ENCODE data around the gene MCF2L2.
"Not testable (repeated sequence)": the region's sequence is repeated elsewhere in the genome, so short reads cannot be mapped to it uniquely, and the experiment has no call there.

MCF2L2 gene

DNA sequence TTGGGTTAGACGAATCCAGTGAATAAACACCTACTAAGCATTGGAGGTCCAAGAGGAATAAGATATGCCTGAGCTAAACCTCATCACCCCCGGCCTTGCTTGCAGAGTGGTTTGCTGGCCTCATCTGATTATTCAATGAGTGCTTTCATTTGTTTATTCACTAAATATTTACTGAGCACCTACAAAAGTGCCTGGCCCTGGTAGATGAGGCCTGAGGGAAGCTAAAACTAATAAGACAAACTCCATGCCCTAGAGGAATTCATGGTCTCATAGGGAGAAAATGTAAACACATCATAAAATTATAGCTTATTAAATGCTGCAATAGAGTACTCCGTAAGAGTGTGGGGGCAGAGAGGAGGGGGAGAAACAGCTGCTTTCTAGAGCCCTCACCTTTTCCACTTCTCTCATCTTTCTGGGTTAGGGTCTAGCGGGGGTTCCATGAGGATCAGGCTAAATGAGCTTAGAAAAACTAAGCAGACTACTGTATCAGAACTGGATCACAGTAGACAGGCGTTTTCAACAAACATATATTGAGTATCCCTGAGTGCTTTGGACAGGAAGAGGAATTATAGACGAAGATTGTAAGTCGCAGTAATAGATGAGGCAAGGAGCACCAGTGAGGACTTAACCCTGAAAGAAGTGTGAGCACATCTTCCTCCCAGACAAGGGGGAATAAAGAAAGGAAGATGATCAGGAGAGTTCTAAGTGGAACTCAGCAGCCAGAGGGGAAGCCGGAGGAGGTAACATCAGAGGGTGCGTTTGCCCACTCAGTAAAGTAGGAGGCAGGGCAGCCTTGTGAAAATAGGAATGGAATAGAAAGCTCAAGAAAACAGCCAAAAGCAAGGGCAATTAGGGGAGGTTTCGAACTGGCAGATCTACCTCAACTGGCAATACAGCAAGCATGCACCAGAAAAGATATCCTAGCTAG is 234.4 kb downstream of the MCF2L2 start:
- no peak for DNase-seq

DNA sequence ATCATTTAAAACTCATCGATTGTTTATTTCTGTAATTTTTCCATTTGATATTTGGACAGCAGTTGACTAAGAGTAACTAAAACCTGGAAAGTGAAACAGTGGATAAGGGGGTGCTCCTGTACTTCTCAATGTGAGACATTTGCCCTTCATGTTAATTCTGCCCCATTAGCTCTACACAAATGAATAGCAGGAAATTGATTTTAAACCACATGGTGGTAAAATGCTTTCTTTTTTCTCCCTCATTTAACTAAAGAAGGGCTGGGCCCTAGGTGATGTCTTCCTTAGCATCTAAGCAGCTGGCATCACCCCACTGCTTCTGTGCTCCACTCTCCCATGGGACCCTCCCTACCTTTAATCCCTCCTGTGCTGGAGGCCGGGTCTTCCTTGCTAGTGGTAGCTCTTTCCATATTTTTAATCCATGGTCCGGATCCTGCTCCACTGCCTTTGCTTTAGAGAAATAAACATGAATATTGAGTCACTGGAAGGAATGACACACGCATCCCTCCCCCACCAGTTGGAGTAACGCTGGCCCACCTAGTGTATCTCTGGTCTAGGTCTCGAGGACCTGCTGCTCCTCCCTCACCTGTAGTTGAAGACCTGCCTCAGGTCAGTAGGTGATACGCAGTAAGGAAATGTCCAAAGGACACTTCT is 235.6 kb downstream of the MCF2L2 start:
- DNase-seq, result no peak

DNA sequence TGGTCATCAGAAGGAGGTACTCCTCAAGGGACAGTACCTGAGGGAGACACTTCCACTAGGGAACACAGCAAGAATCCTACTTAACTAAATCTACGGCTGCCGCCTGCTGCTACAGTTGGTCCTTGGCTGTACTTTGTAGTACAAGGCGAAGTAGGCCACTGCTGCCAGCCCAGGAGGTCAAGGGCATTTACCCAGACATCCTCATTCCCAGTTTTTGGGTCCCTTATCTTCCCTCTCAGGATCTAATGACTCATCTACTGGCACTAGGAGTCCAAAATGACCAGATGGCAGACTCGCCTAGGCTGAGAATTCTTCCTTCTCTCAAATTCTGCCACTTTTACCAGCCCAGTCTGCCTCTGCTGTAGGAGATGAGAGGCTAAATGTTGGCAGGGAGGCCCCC is 238.8 kb downstream of the MCF2L2 start:
- no peak for DNase-seq

- no peak for DNase-seq
These were observed 239.4 kb downstream of the MCF2L2 start for GRCh38 chr3:183188895-183189462.

- DNase-seq, result no peak
These were observed 242.7 kb downstream of the MCF2L2 start for GRCh38 chr3:183185696-183186095.

GRCh38 chr3:183182732-183183610 is 245.4 kb downstream of the MCF2L2 start:
- DNase-seq, result no peak

DNA sequence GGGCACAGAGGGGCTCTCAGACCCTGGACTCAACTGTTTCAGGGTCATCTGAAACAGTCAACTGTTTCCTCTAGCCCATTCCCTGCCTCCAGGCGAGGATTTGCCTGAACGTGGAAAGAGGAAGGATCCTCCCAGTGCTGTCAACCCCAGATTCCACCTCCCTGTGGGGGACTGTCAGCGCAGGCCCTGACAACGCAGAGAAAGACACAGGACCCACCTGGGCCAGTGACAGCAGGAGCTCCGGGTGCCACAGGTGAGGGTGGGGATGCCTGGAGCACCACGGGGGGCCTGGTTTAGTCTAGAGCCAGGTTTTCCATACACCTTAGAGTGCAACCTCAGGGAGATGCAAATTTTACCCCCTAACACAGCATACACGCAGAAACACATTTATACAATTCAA is 246.3 kb downstream of the MCF2L2 start:
- DNase-seq, result no peak

DNA sequence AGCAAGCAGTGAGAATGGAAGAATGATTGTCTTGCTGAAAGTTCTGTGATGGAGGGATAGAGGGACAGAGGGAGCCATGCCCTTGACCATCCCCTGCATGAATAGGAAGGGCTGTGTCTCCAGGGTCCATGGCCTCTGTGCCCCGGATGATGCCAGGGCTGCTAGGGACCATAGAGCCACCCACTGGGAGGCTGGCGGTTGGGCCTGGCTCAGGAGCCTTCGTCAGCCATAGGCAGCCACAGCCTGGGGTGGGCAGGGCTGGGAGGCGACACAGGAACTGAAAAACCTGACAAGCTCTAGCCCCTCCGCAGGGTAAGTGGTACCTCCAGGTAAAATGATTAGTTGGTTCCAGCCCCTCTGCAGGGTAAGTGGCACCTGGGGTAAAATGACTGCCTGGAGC is 246.8 kb downstream of the MCF2L2 start:
- no peak for DNase-seq

- DNase-seq, result no peak
These were observed 247.6 kb downstream of the MCF2L2 start for GRCh38 chr3:183180784-183181295.

DNA sequence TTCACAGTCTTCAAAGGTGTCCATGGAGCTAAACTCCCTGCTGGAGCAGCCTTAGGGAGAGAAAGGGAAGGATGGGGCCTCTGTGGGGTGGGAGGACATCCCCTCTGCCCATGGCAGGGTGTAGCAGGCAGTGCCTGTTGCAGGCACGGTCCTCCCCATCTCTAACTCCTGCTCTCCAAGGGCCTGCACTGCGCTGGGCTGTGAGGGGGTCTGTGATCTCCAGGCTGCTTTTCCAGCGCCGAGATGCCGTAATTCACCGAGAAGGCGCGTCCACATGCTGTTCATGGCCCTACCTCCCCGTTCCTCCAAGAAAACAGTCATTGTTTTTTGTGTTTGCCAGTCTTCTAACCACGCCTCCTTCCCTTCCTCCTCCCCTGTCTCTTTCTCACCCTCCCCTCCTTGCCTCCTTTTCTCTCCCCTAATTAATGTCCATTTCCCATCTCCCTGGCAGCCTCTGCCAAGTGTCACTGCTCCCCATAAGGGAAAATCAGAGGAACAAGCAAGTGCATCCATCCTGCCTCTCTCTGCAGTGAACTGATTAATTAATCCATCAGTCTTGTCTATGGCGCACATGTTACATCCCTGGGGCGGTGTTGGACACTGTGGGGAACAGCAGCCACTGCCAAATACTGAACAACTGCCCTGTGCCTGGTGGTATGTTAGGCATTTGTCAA is 248.2 kb downstream of the MCF2L2 start:
- no peak for DNase-seq

DNA sequence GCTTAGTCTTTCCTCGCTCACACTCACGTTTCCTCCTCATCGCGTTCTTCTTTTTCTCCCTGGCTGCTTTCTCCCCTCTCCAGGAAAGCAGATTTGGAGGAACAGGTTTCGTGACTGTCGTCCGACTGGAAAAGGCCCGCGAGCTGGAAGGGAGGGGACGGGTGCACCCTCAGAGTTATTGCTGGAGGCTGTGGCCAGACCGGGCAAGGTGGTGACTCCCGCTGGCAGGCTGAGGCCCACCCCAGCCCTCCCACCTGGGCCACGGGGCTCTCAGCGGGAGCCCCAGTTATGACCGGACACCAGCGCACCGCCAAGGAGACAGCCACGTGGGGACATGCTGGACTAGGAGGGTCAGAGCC is 248.9 kb downstream of the MCF2L2 start:
- DNase-seq, result not testable (repeated sequence)

DNA sequence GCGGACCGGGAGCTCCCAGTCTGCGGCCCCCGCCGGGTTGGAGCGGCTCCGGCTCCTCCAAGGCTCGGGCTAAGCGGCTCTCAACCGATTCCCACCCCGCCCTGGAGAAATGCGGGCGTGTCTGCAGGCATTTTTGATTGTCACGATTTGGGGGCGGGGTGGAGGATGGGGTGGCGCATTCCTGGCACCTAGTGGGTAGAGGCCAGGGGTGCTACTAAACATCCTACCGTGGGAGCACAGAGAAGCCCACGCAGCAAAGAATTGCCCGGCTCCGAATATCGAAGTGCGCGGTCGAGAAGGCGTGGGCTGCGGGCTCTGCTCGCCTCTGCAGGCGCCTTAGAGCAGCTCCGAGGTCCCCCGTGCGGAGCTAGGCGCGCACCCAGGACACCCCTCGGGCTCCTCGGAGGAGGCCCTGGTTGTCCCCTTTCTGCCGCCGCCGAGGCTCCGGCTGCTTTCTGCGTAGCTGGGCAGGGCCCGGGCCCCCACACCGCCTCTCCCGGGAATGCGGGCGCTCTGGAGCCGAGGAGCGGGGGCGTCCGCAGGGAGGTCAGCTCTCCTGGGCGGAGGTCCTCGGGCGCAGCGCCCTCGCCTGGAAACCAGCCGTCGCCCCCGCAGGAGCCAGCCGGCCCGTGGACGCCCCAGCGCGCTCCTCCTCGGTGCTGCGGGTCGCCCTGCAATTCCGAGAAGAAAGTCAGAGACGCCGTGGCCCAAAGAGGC is 249.4 kb downstream of the MCF2L2 start:
- DNase-seq, result no peak

DNA sequence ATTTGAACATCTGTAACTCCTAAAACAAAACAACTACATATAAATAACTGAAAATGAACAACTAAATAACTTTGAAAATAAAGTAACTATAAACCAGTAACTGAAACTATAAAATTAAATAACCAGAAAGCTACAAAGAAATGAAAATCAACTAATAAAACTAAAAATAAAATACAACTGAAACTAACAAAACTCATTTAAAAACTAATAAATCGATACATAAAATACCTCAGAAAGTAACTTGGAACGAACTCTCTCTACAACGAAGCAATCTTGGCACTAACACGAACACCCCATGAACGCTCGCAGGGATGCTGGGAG is 249.9 kb downstream of the MCF2L2 start:
- DNase-seq, result no peak

DNA sequence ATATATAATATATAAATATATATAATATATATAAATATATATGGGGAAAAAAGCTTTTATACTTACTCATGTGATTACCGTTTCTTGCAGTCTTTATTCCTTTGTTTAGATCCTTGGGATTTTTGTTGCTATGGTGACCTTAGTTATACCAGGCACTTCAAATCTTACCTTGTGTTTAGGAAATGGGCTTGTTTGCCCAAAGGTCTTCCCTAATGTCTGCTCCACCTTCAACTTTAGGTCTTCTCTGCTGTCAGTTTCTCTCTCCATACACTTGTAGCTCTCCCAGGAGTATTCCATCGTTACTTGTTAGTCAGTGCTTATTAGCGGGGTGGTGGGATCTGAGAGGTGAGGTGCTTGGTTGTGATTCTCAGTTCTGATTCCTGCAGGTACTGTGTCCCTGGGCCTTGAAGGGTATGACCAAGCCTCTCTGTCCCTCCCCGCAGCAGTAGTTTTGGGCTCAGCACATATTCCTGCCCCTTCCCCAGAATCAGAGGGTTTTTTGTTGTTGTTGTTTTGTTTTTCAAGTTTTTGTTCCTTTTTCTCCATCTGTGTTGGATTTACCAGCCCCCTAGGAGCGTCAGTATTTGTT is 256.3 kb downstream of the MCF2L2 start:
- no peak for DNase-seq

DNA sequence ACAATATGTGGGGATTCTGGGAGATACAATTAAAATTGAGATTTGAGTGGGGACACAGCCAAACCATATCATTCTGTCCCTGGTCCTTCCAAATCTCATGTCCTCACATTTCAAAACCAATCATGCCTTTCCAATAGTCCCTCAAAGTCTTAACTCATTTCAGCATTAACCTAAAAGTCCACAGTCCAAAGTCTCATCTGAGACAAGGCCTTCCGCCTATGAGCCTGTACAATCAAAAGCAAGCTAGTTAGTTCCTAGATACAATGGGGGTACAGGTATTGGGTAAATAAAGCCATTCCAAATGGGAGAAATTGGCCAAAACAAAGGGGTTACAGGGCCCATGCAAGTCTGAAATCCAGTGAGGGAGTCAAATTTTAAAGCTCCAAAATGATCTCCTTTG is 260.4 kb downstream of the MCF2L2 start:
- not testable (repeated sequence) for DNase-seq

GRCh38 chr3:183163563-183163962 is 264.9 kb downstream of the MCF2L2 start:
- DNase-seq, result no peak

DNA sequence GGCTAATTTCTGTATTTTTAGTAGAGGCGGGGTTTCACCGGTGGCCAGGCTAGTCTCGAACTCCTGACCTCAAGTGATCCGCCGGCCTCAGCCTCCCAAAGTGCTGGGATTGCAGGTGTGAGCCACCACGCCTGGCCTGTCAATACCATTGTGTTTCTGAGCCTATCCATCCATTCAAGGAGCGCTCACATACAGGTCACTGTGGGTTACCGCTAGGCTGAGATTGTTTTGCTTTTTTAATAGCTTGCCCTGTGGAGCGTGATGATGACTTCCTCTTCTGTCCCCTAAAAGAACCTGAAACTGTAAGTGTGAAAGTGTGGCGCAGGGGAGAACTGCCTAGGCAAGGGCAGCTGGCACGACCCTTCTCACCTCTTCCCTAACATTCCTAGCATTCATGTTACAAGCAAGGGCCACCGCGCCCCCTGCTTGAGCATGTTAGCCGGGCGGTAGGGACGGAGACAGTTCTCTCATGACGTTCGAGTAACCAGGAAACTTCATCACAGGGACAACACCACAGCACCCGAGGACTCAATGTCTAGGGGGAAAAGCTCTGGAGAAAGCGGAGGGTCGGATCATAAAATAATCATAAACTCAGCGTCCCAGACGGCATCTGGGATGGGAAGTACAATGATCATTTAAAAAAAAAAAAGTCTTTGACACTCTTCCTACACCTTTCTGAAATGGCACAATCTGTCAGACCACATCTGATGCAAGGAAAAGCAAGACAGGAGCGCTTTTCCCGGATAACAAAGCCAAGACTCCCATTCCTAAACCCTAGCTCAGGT is 266.7 kb downstream of the MCF2L2 start:
- DNase-seq, result no peak

DNA sequence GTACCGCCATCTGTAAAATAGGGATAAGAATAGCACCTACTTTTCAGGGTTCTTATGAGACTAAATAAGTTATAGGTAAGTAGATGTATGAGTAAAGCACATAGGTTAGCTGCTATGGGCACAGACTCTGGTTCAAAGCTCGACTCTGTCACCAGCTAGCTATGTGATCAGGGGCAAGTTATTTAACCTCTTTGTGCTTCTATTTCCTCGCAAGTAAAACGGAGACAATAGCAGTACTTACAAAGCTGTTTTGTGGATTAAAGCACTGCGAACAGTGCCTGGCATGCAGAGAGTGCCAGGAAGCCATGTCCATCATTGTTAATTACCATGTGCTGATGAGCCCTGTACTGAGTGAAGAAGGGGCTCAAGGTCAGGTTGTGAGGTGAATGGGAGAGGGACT is 267.8 kb downstream of the MCF2L2 start:
- no peak for DNase-seq

DNA sequence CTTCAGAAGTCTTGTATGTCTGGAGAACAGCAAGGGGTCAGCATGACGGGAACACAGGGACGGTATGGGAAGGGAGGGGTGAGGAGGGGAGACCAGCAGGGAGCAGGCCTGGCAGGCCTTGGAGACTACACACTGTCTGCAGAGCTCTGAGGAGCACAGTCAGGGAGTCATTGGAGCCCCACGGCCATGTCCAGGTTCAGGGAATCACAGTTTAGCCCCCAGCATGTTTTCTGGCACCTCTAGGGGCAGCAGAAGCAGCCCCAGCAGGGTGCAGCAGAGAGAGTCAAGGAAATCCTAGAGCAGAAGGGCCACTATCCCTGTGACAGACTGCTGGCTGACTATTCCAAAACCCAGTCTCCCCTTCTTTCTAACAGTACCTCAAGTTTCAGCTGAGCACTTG is 269.1 kb downstream of the MCF2L2 start:
- DNase-seq, result no peak

DNA sequence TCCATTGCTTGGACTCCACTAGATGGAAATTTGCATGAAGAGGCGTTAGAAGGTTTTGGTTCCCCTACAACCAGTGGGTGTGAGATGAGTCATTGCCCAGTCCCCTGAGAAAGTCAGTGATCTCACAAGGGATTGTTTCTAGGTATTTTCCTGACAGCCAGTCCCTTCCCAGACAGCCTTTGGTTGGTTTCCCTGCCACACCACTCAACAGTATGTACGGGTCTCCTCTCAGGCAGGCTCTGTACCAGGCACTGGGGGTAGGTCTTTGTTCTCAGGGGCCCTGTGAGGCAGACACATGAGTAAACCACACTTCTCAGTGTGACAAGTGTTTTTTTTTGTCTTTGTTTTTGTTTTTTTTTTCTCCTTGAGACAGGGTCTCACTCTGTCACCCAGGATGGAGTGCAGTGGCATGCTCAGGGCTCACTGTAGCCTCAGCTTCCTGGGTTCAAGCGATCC is 269.8 kb downstream of the MCF2L2 start:
- DNase-seq, result peak; percentile 51
